Stromal cell of bone marrow (primary cell): ENCODE results near the gene PLXNA4.
A peak's percentile ranks its signal among the peaks of the same experiment; 100 is the strongest.
"Not testable (repeated sequence)": the region's sequence is repeated elsewhere in the genome, so short reads cannot be mapped to it uniquely, and the experiment has no call there.

Experiments
- DNase-seq: peaks from one replicate; pipeline ENCODE4 v3.0.0-alpha.2; 2012; ENCODE audit warnings: low read depth

PLXNA4 gene

GRCh38 chr7:132414857-132415256, 161.4 kb downstream of the PLXNA4 start:
- DNase-seq: no peak

- no peak for DNase-seq
These were observed 163.8 kb downstream of the PLXNA4 start for GRCh38 chr7:132412435-132412834.

- DNase-seq: no peak
These were observed 165.3 kb downstream of the PLXNA4 start for GRCh38 chr7:132410861-132411541.

GRCh38 chr7:132410385-132410784, 165.9 kb downstream of the PLXNA4 start:
- DNase-seq: no peak

GRCh38 chr7:132407764-132408163, 168.5 kb downstream of the PLXNA4 start:
- DNase-seq: no peak

- peak; percentile 73 for DNase-seq
These were observed 170.2 kb downstream of the PLXNA4 start for GRCh38 chr7:132406039-132406438.

GRCh38 chr7:132404261-132404660, 172.0 kb downstream of the PLXNA4 start:
- DNase-seq: no peak

GRCh38 chr7:132403465-132404110, 172.7 kb downstream of the PLXNA4 start:
- DNase-seq: no peak

GRCh38 chr7:132402751-132403245, 173.5 kb downstream of the PLXNA4 start:
- peak; percentile 77 for DNase-seq

- DNase-seq: no peak
These were observed 174.2 kb downstream of the PLXNA4 start for GRCh38 chr7:132402096-132402495.

- no peak for DNase-seq
These were observed 175.6 kb downstream of the PLXNA4 start for GRCh38 chr7:132400561-132401142.

GRCh38 chr7:132399367-132399766, 176.9 kb downstream of the PLXNA4 start:
- no peak for DNase-seq

- no peak for DNase-seq
These were observed 177.9 kb downstream of the PLXNA4 start for GRCh38 chr7:132398253-132398925.

GRCh38 chr7:132397070-132397469, 179.2 kb downstream of the PLXNA4 start:
- no peak for DNase-seq

GRCh38 chr7:132395361-132395760, 180.9 kb downstream of the PLXNA4 start:
- no peak for DNase-seq

GRCh38 chr7:132394283-132395198, 181.7 kb downstream of the PLXNA4 start:
- no peak for DNase-seq

- DNase-seq: no peak
These were observed 182.4 kb downstream of the PLXNA4 start for GRCh38 chr7:132393789-132394261.

- no peak for DNase-seq
These were observed 183.6 kb downstream of the PLXNA4 start for GRCh38 chr7:132392713-132393112.

- no peak for DNase-seq
These were observed 185.6 kb downstream of the PLXNA4 start for GRCh38 chr7:132390705-132391104.

GRCh38 chr7:132390049-132390448, 186.2 kb downstream of the PLXNA4 start:
- DNase-seq: not testable (repeated sequence)

- DNase-seq: no peak
These were observed 187.6 kb downstream of the PLXNA4 start for GRCh38 chr7:132388688-132389087.
